Epithelial cell of proximal tubule (primary cell): ENCODE data around the gene BRF1. TPM values are rescaled to one million over a fixed set of nuclear protein-coding genes. Genes with fewer than 3 reads are reported as not detected.

ENCODE experiments used
- DNase-seq: peaks from one replicate; pipeline ENCODE4 v3.0.0-alpha.2; 2011; ENCODE audit warnings: low read depth
- H3K4me3 ChIP-seq: 2 replicates; pipeline ENCODE4 v1.5.1; 2011; ENCODE audit warnings: low read depth, mild to moderate bottlenecking, low read length
- CTCF ChIP-seq: conservative IDR thresholded peaks from 2 replicates; pipeline ENCODE4 v1.5.1; 2012; ENCODE audit warnings: low read depth, mild to moderate bottlenecking, low read length
- total RNA-seq: library from RNA; depleted of rRNA; stranded (reverse); fragments of >200 nt; gene quantifications from 2 replicates; pipeline ENCODE4 v1.2.3, GENCODE V29; 2015

Gene BRF1
- total RNA-seq, 1 donor from 2014 or later: 23.8 TPM

GRCh38 chr14:105185973-105186372, 114.8 kb downstream of the BRF1 start:
- no peak overlapping the region for H3K4me3 ChIP-seq
- no peak for DNase-seq
- no peak for TF ChIP-seq CTCF

GRCh38 chr14:105185001-105185400, 115.8 kb downstream of the BRF1 start:
- H3K4me3 ChIP-seq: no peak overlapping the region
- TF ChIP-seq CTCF: no peak
- no peak for DNase-seq

GRCh38 chr14:105184461-105184860, 116.3 kb downstream of the BRF1 start:
- no peak for DNase-seq
- TF ChIP-seq CTCF: no peak
- H3K4me3 ChIP-seq: no peak overlapping the region

- TF ChIP-seq CTCF: no peak
These were observed 118.3 kb downstream of the BRF1 start for GRCh38 chr14:105182296-105183020.

GRCh38 chr14:105181549-105182295, 119.1 kb downstream of the BRF1 start:
- DNase-seq: no peak
- peak overlapping the region; percentile 64 for H3K4me3 ChIP-seq
- TF ChIP-seq CTCF: no peak

More at GRCh38 chr14:105182296-105183020, 118.3 kb downstream of the BRF1 start:
- no peak for DNase-seq
- H3K4me3 ChIP-seq: no peak overlapping the region

- no peak for TF ChIP-seq CTCF
- peak within 1 kb of the TSS; percentile 64 for H3K4me3 ChIP-seq
These were observed 119.9 kb downstream of the BRF1 start, which contains the start of gene NUDT14 for GRCh38 chr14:105180592-105181548. NUDT14 (minus strand) TSS chr14:105181312; CDS start chr14:105181209, 103 bp downstream.

More at GRCh38 chr14:105180592-105181548, 119.9 kb downstream of the BRF1 start, which contains the start of gene NUDT14:
- no peak for DNase-seq
